K562 (cell line): ENCODE measurements around the gene ZC3H15. TPM values are rescaled to one million over a fixed set of nuclear protein-coding genes. Genes with fewer than 3 reads are reported as not detected.

Experiments
- ARNT ChIP-seq, 2 experiments: fragments of 450-650 bp; IDR thresholded peaks; 2 replicates each; pipeline ENCODE4 v1.6.1; 2016; ENCODE audit warnings: mild to moderate bottlenecking in 1 of 2
- CREB1 ChIP-seq, 2 experiments: sonication (generic) in 1 of 2; formaldehyde crosslinking in 1 of 2; IDR thresholded peaks; 2 replicates each; pipeline versions ENCODE4 v1.6.1 to v1.8.0; 2012 to 2022; ENCODE audit warnings: inconsistent platforms in 1 of 2, mild to moderate bottlenecking in 1 of 2, missing genetic modification reagents in 1 of 2, moderate library complexity in 1 of 2
- CTBP1 ChIP-seq: fragments of 450-650 bp; IDR thresholded peaks from 2 replicates; pipeline ENCODE4 v1.6.1; 2016; ENCODE audit warnings: borderline replicate concordance
- E2F1 ChIP-seq: sonication (generic); formaldehyde crosslinking; IDR thresholded peaks from 2 replicates; pipeline ENCODE4 v1.8.1; 2023; ENCODE audit warnings: mild to moderate bottlenecking, missing genetic modification reagents, moderate library complexity
- EGR1 ChIP-seq: fragments of 450-650 bp; conservative IDR thresholded peaks from 2 replicates; pipeline ENCODE4 v1.6.1; 2017; ENCODE audit warnings: mild to moderate bottlenecking
- GTF2F1 ChIP-seq: IDR thresholded peaks from 2 replicates; pipeline ENCODE4 v1.6.1; 2011; ENCODE audit warnings: low read depth, low read length, improper control_type of control experiment
- HDAC2 ChIP-seq: fragments of 450-650 bp; IDR thresholded peaks from 2 replicates; pipeline ENCODE4 v1.6.1; 2016; ENCODE audit warnings: mild to moderate bottlenecking
- ILK ChIP-seq: fragments of 450-650 bp; IDR thresholded peaks from 2 replicates; pipeline ENCODE4 v1.6.1; 2016; ENCODE audit warnings: missing genetic modification characterization, low read depth, mild to moderate bottlenecking, missing compliant biosample characterization, moderate library complexity, borderline replicate concordance
- MTA2 ChIP-seq: fragments of 450-650 bp; IDR thresholded peaks from 2 replicates; pipeline ENCODE4 v1.6.1; 2016; ENCODE audit warnings: low read depth
- RUNX1 ChIP-seq: sonication (generic); IDR thresholded peaks from 2 replicates; pipeline ENCODE4 v1.6.1; 2016; ENCODE audit warnings: antibody characterized with exemption, low read depth
- SNAPC5 ChIP-seq: fragments of 250-450 bp; sonication (Bioruptor Pico); IDR thresholded peaks from 2 replicates; pipeline ENCODE4 v1.8.0; 2021; ENCODE audit warnings: moderate library complexity, mild to moderate bottlenecking, inconsistent platforms
- ZBTB40 ChIP-seq, 2 experiments: fragments of 450-650 bp in 1 of 2; sonication (generic) in 1 of 2; formaldehyde crosslinking in 1 of 2; IDR thresholded peaks; 2 replicates each; pipeline versions ENCODE4 v1.7.1 to v1.9.0; 2016 to 2022; ENCODE audit warnings: inconsistent platforms in 1 of 2, mild to moderate bottlenecking in 1 of 2, missing genetic modification reagents in 1 of 2
- ZNF589 ChIP-seq: fragments of 200-800 bp; sonication (Bioruptor generic); IDR thresholded peaks from 2 replicates; pipeline ENCODE4 v1.6.1; 2016; ENCODE audit warnings: low read depth, missing genetic modification characterization, missing compliant biosample characterization
- ZNF75A ChIP-seq: fragments of 450-650 bp; formaldehyde crosslinking; IDR thresholded peaks from 2 replicates; pipeline ENCODE4 v1.4.0; 2020; ENCODE audit warnings: mild to moderate bottlenecking
- polyA plus RNA-seq, 8 experiments: library from polyadenylated mRNA; depleted of rRNA in 4 of 8; stranded (reverse) in 5 of 8; unstranded in 3 of 8; fragments of >200 nt; fragmentation: Nextera tagmentation in 2 of 8; fragmentation: Illumina TruSeq in 1 of 8; extraction: Ambion mirVana in 2 of 8; extraction: Trizol in 1 of 8; gene quantifications; 2 replicates each; pipeline versions ENCODE4 v1.2.1 to v1.2.3, GENCODE V29; 2011 to 2014; ENCODE audit warnings: inconsistent platforms in 1 of 8, missing spikeins in 1 of 8
- total RNA-seq, 7 experiments: library from RNA; depleted of rRNA in 6 of 7; stranded (reverse); fragments of >200 nt in 6 of 7; fragmentation: Illumina TruSeq in 2 of 7; extraction: Trizol in 2 of 7; gene quantifications; 2 replicates each; pipeline versions ENCODE4 v1.2.1 to v1.2.3, GENCODE V29; 2011 to 2021; ENCODE audit warnings: low replicate concordance in 1 of 7

Gene ZC3H15
- total and polyA plus RNA-seq, 9 of the 15 experiments (the other 6 are each of a cell fraction or from before 2014, with no cell fraction given) = 132 to 286 (median 189) TPM

GRCh38 chr2:186486651-186487647 lies 889 bp downstream of the ZC3H15 start (continued):
- TF ChIP-seq MTA2 (no peak), ARNT (IDR thresholded peaks at IDR 0.05) (no peak), CTBP1 (no peak), RUNX1 (no peak), ZNF589 (no peak), GTF2F1 (no peak), E2F1 (CRISPR knock-in tag) (0 out of 2 replicates have a peak, but pooled peaks have one; percentile 33), ZNF75A (CRISPR knock-in tag) (no peak), CREB1 (IDR thresholded peaks at IDR 0.05) (no peak), CREB1 (CRISPR knock-in tag; IDR thresholded peaks at IDR 0.05) (no peak), HDAC2 (0 out of 2 replicates have a peak, but pooled peaks have one; percentile 15), ZBTB40 (IDR thresholded peaks at IDR 0.05) (0 out of 2 replicates have a peak, but pooled peaks have one; percentile 18), ZBTB40 (CRISPR knock-in tag; IDR thresholded peaks at IDR 0.05) (no peak), EGR1 (peak; percentile 99), SNAPC5 (no peak), ILK (tag) (no peak)
